Measurements from ENCODE around the gene DCANP1. TPM values are rescaled to one million over a fixed set of nuclear protein-coding genes. Genes with fewer than 3 reads are reported as not detected.

DCANP1 gene
- total RNA-seq, 2 experiments from 2014 or later: not detected

GRCh38 chr5:135433681-135434426, 13.3 kb downstream of the DCANP1 start:
- H3K4me3 Mint-ChIP-seq: no peak overlapping the region

GRCh38 chr5:135432113-135432512, 15.0 kb downstream of the DCANP1 start:
- no peaks in the 10 kb centered on the region for H3K36me3 Mint-ChIP-seq
- no peaks in the 10 kb centered on the region for H3K4me1 Mint-ChIP-seq
- H3K27me3 Mint-ChIP-seq: peaks cover 5% of the 10 kb centered on the region
- H3K4me3 Mint-ChIP-seq: no peak overlapping the region
- DNase-seq: no peak
- no peak overlapping the region for H3K27ac Mint-ChIP-seq
- H3K9me3 Mint-ChIP-seq: no peaks in the 10 kb centered on the region

More at GRCh38 chr5:135433681-135434426, 13.3 kb downstream of the DCANP1 start:
- H3K36me3 Mint-ChIP-seq: no peaks in the 10 kb centered on the region
- no peaks in the 10 kb centered on the region for H3K9me3 Mint-ChIP-seq
- no peak overlapping the region for H3K27ac Mint-ChIP-seq
- peaks cover 8% of the 10 kb centered on the region for H3K27me3 Mint-ChIP-seq
- no peak for DNase-seq
- H3K4me1 Mint-ChIP-seq: no peaks in the 10 kb centered on the region

- Mint-ChIP-seq H3K36me3 (no peaks in the 10 kb centered on the region), H3K27me3 (peaks cover 8% of the 10 kb centered on the region), H3K4me3 (no peak overlapping the region), H3K9me3 (no peaks in the 10 kb centered on the region), H3K27ac (no peak overlapping the region), H3K4me1 (peaks cover 3% of the 10 kb centered on the region)
- DNase-seq: no peak
Measured at GRCh38 chr5:135430135-135430437, 17.1 kb downstream of the DCANP1 start.

- Mint-ChIP-seq H3K4me1 (peaks cover 3% of the 10 kb centered on the region), H3K27me3 (peaks cover 4% of the 10 kb centered on the region), H3K36me3 (no peaks in the 10 kb centered on the region), H3K4me3 (no peak overlapping the region), H3K27ac (no peak overlapping the region), H3K9me3 (no peaks in the 10 kb centered on the region)
- no peak for DNase-seq
Measured at GRCh38 chr5:135429301-135430134, 17.6 kb downstream of the DCANP1 start.

- Mint-ChIP-seq H3K27me3 (peaks cover 4% of the 10 kb centered on the region), H3K9me3 (no peaks in the 10 kb centered on the region), H3K4me3 (no peak overlapping the region), H3K27ac (no peak overlapping the region), H3K4me1 (peaks cover 3% of the 10 kb centered on the region), H3K36me3 (no peaks in the 10 kb centered on the region)
- no peak for DNase-seq
Measured at GRCh38 chr5:135428586-135428985, 18.6 kb downstream of the DCANP1 start.

- no peaks in the 10 kb centered on the region for H3K36me3 Mint-ChIP-seq
- H3K9me3 Mint-ChIP-seq: no peaks in the 10 kb centered on the region
- H3K4me1 Mint-ChIP-seq: peaks cover 3% of the 10 kb centered on the region
- peaks cover 13% of the 10 kb centered on the region for H3K27me3 Mint-ChIP-seq
- no peak overlapping the region for H3K27ac Mint-ChIP-seq
- H3K4me3 Mint-ChIP-seq: no peak overlapping the region
- DNase-seq: no peak
Measured at GRCh38 chr5:135426102-135427082, 20.8 kb downstream of the DCANP1 start.

GRCh38 chr5:135425641-135426040, 21.5 kb downstream of the DCANP1 start:
- no peak overlapping the region for H3K4me3 Mint-ChIP-seq
- H3K27me3 Mint-ChIP-seq: peaks cover 21% of the 10 kb centered on the region
- peaks cover 3% of the 10 kb centered on the region for H3K4me1 Mint-ChIP-seq
- no peak overlapping the region for H3K27ac Mint-ChIP-seq
- no peak for DNase-seq
- H3K36me3 Mint-ChIP-seq: no peaks in the 10 kb centered on the region
- no peaks in the 10 kb centered on the region for H3K9me3 Mint-ChIP-seq

GRCh38 chr5:135423846-135424168, 23.3 kb downstream of the DCANP1 start:
- Mint-ChIP-seq H3K4me3 (no peak overlapping the region), H3K9me3 (peaks cover 5% of the 10 kb centered on the region), H3K4me1 (peaks cover 3% of the 10 kb centered on the region), H3K36me3 (peaks cover 2% of the 10 kb centered on the region), H3K27ac (no peak overlapping the region), H3K27me3 (peaks cover 31% of the 10 kb centered on the region)
- DNase-seq: no peak

GRCh38 chr5:135423146-135423845, 23.9 kb downstream of the DCANP1 start:
- DNase-seq: no peak
- Mint-ChIP-seq H3K4me1 (peaks cover 3% of the 10 kb centered on the region), H3K36me3 (peaks cover 2% of the 10 kb centered on the region), H3K9me3 (peaks cover 5% of the 10 kb centered on the region), H3K27me3 (peaks cover 35% of the 10 kb centered on the region), H3K4me3 (no peak overlapping the region), H3K27ac (no peak overlapping the region)

- Mint-ChIP-seq H3K4me1 (peaks cover 3% of the 10 kb centered on the region), H3K36me3 (peaks cover 2% of the 10 kb centered on the region), H3K27me3 (peaks cover 41% of the 10 kb centered on the region), H3K9me3 (peaks cover 5% of the 10 kb centered on the region), H3K4me3 (no peak overlapping the region), H3K27ac (no peak overlapping the region)
- DNase-seq: no peak
Measured at GRCh38 chr5:135422419-135422818, 24.7 kb downstream of the DCANP1 start.

GRCh38 chr5:135417083-135417482, 30.1 kb downstream of the DCANP1 start:
- peaks cover 48% of the 10 kb centered on the region for H3K27me3 Mint-ChIP-seq

GRCh38 chr5:135405082-135405481, 42.1 kb downstream of the DCANP1 start:
- Mint-ChIP-seq H3K9me3 (peaks cover 4% of the 10 kb centered on the region), H3K27ac (no peak overlapping the region), H3K36me3 (peaks cover 2% of the 10 kb centered on the region), H3K4me1 (peaks cover 7% of the 10 kb centered on the region), H3K4me3 (no peak overlapping the region), H3K27me3 (peaks cover 23% of the 10 kb centered on the region)
- DNase-seq: no peak

More at GRCh38 chr5:135417083-135417482, 30.1 kb downstream of the DCANP1 start:
- Mint-ChIP-seq H3K4me3 (no peak overlapping the region), H3K27ac (no peak overlapping the region), H3K4me1 (no peaks in the 10 kb centered on the region), H3K9me3 (peaks cover 6% of the 10 kb centered on the region), H3K36me3 (peaks cover 4% of the 10 kb centered on the region)
- no peak for DNase-seq

- peaks cover 21% of the 10 kb centered on the region for H3K4me1 Mint-ChIP-seq
- no peak overlapping the region for H3K27ac Mint-ChIP-seq
- peaks cover 7% of the 10 kb centered on the region for H3K36me3 Mint-ChIP-seq
- no peak overlapping the region for H3K4me3 Mint-ChIP-seq
- DNase-seq: no peak
- H3K27me3 Mint-ChIP-seq: peaks cover 12% of the 10 kb centered on the region
- H3K9me3 Mint-ChIP-seq: peaks cover 2% of the 10 kb centered on the region
Measured at GRCh38 chr5:135402031-135402430, 45.1 kb downstream of the DCANP1 start.

- DNase-seq: no peak
- Mint-ChIP-seq H3K4me3 (no peak overlapping the region), H3K36me3 (peaks cover 7% of the 10 kb centered on the region), H3K4me1 (peaks cover 27% of the 10 kb centered on the region), H3K9me3 (peaks cover 2% of the 10 kb centered on the region), H3K27me3 (peaks cover 12% of the 10 kb centered on the region), H3K27ac (no peak overlapping the region)
Measured at GRCh38 chr5:135400866-135401265, 46.3 kb downstream of the DCANP1 start.
